Kidney (tissue), 14 donors: ENCODE measurements around the gene TAGLN. TPM values are rescaled to one million over a fixed set of nuclear protein-coding genes. Genes with fewer than 3 reads are reported as not detected.

Source experiments
- DNase-seq, 5 donors: peaks; one replicate each; pipeline ENCODE4 v3.0.0-alpha.2; 2013 to 2020
- FAIRE-seq: peaks from 2 replicates; lab custom pipeline; 2012; peaks lifted over from hg19 to GRCh38; lab: Jason Lieb, UNC
- H3K27ac ChIP-seq, 2 donors: one replicate each; pipeline ENCODE4 v1.7.0; 2013; ENCODE audit warnings: low read depth in 2 of 2, low read length in 2 of 2, inconsistent platforms in 1 of 2
- H3K27me3 ChIP-seq: one replicate; pipeline ENCODE4 v1.7.1; 2013; ENCODE audit warnings: low read length, inconsistent platforms; ENCODE audit not compliant: control insufficient read depth, insufficient read depth
- H3K36me3 ChIP-seq, 3 donors: one replicate each; pipeline versions ENCODE4 v1.7.0 to v1.7.1; 2013; ENCODE audit warnings: low read length in 3 of 3, control low read depth in 1 of 3, inconsistent platforms in 1 of 3; ENCODE audit not compliant: insufficient read depth in 3 of 3, control insufficient read depth in 2 of 3
- H3K4me1 ChIP-seq, 3 donors: one replicate each; pipeline versions ENCODE4 v1.7.0 to v1.7.1; 2013; ENCODE audit warnings: low read length in 3 of 3, inconsistent platforms in 1 of 3, low read depth in 1 of 3; ENCODE audit not compliant: control insufficient read depth in 2 of 3, insufficient read depth in 2 of 3
- H3K4me3 ChIP-seq, 3 donors: one replicate each; pipeline versions ENCODE4 v1.7.0 to v1.8.1; 2013; ENCODE audit warnings: low read length in 3 of 3, control low read depth in 1 of 3, inconsistent platforms in 1 of 3
- H3K9ac ChIP-seq, 3 donors: one replicate each; pipeline versions ENCODE4 v1.7.0 to v1.7.1; 2013; ENCODE audit warnings: low read length in 3 of 3, control low read depth in 1 of 3, inconsistent platforms in 1 of 3
- H3K9me3 ChIP-seq, 3 donors: one replicate each; pipeline versions ENCODE4 v1.7.0 to v1.7.1; 2013; ENCODE audit warnings: low read length in 3 of 3, control low read depth in 1 of 3, inconsistent platforms in 1 of 3; ENCODE audit not compliant: control insufficient read depth in 2 of 3, insufficient read depth in 1 of 3
- CTCF ChIP-seq: IDR thresholded peaks from 3 replicates; pipeline ENCODE4 v1.5.1; 2012; ENCODE audit warnings: mild to moderate bottlenecking, moderate library complexity, borderline replicate concordance; ENCODE audit not compliant: insufficient read depth; ENCODE audit errors: extremely low read depth
- intact Hi-C: fragments of 100-400 bp; cut with DNase I; formaldehyde crosslinking; loops from one replicate; pipeline ENCODE4 v1.11.1; 2022
- polyA plus RNA-seq: library from polyadenylated mRNA; stranded (reverse); fragments of 350-450 nt; fragmentation: Illumina TruSeq; extraction: RNeasy Lipid Tissue Mini Kit (QIAGEN cat#74804); gene quantifications from one replicate; pipeline ENCODE4 v1.2.3, GENCODE V29; 2014; ENCODE audit warnings: low read depth, low replicate concordance; ENCODE audit not compliant: insufficient read depth
- total RNA-seq: library from RNA; stranded (reverse); fragmentation: NEBNext Ultra II Directional; extraction: Animal tissue kit (Norgen Biotek cat#: 25700); gene quantifications from one replicate; pipeline ENCODE4 v1.2.1, GENCODE V29; 2021
- donor health status: control.
- donor health status: control.
- donor health status: control.
- donor health status: control.
- donor health status: control.
- donor health status: DM: yes; HTN: yes; CAD: no.
- donor health status: Normal renal cell carcinoma (clear cell type).

Gene TAGLN
- total and polyA plus RNA-seq, 2 donors from 2014 or later = 776 to 846 TPM

GRCh38 chr11:117223741-117224689, 24.8 kb downstream of the TAGLN start:
- Histone ChIP-seq H3K27ac (no peak overlapping the region), H3K9me3 (no peaks in the 10 kb centered on the region), H3K27me3 (no peaks in the 10 kb centered on the region), H3K36me3 (peaks cover 2 to 34% (median 26%) of the 10 kb centered on the region in 3 donors), H3K9ac (peak overlapping the region in 1 of 3 donors; percentile 7), H3K4me1 (peaks cover 0 to 10% (median 6%) of the 10 kb centered on the region in 3 donors), H3K4me3 (no peak overlapping the region)
- FAIRE-seq (no peak), DNase-seq (peak in 1 of 5 donors; percentile 49)
- intact Hi-C loops = no loop called here
- TF ChIP-seq CTCF = no peak

DNA sequence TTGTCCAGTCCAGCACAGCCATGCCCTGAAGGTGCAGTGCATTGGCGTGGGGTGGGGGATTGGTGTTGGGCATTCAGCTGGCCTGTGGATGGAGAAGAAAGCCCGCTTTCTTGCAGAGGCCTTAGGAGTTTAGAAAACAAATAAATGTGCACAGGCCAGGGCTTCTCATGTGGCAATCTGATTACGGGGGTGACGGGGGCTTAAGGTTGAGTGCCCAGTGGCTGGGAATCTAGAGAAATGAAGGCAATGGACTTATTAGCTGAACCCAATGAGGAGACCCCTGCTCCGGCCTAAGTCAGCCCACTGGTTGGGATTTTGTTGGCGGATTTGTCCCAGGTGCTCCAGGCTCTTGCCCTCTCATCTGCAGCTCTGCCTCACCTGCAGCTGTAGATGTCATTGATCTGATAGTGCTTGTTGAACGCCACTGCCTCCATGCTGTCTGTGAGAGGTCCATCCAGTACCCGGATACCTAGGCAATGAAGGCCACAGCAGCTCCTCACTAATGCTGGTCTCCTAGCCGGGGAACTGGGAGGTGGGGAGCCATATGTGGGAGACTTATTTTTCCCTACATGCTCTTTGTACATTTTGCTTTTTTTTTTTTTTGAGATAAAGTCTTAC, 26.5 kb downstream of the TAGLN start:
- H3K4me1 ChIP-seq = peaks cover 0 to 8% (median 0%) of the 10 kb centered on the region in 3 donors
- no peaks in the 10 kb centered on the region for H3K27me3 ChIP-seq
- DNase-seq (peak in 1 of 5 donors; percentile 46), FAIRE-seq (no peak)
- no peaks in the 10 kb centered on the region for H3K9me3 ChIP-seq
- H3K27ac ChIP-seq = no peak overlapping the region
- TF ChIP-seq CTCF = no peak
- H3K9ac ChIP-seq = no peak overlapping the region
- H3K4me3 ChIP-seq = no peak overlapping the region
- H3K36me3 ChIP-seq = peaks cover 2 to 33% (median 25%) of the 10 kb centered on the region in 3 donors
- intact Hi-C loops = no loop called here

- Histone ChIP-seq H3K27ac (no peak overlapping the region), H3K9me3 (no peaks in the 10 kb centered on the region), H3K9ac (no peak overlapping the region), H3K4me1 (peaks cover 0 to 15% (median 0%) of the 10 kb centered on the region in 3 donors), H3K4me3 (no peak overlapping the region), H3K27me3 (no peaks in the 10 kb centered on the region), H3K36me3 (peaks cover 2 to 33% (median 25%) of the 10 kb centered on the region in 3 donors)
- FAIRE-seq (no peak), DNase-seq (peak; percentile 64 to 94 (median 78))
- intact Hi-C loops = no loop called here
- peak; percentile 82 for TF ChIP-seq CTCF
Observed at GRCh38 chr11:117226388-117227385, 27.5 kb downstream of the TAGLN start.
